ENCODE results near the gene CAB39.

The CAB39 gene

GRCh38 chr2:230821261-230821990, 108.8 kb downstream of the CAB39 start:
- DNase-seq (ENCODE audit: low spot score): no peak

GRCh38 chr2:230821991-230822520, 109.4 kb downstream of the CAB39 start:
- no peak for DNase-seq (ENCODE audit: low spot score)

GRCh38 chr2:230823264-230823964, 110.8 kb downstream of the CAB39 start:
- no peak for DNase-seq (ENCODE audit: low spot score)

GRCh38 chr2:230824406-230824978, 111.8 kb downstream of the CAB39 start:
- peak; percentile 88 for DNase-seq (ENCODE audit: low spot score)

GRCh38 chr2:230825354-230825753, 112.7 kb downstream of the CAB39 start:
- DNase-seq (ENCODE audit: low spot score): no peak

GRCh38 chr2:230827774-230828271, 115.2 kb downstream of the CAB39 start:
- no peak for DNase-seq (ENCODE audit: low spot score)

GRCh38 chr2:230828272-230828961, 115.8 kb downstream of the CAB39 start:
- peak; percentile 18 for DNase-seq (ENCODE audit: low spot score)

GRCh38 chr2:230829293-230829692, 116.7 kb downstream of the CAB39 start:
- no peak for DNase-seq (ENCODE audit: low spot score)

- DNase-seq (ENCODE audit: low spot score): no peak
Measured at GRCh38 chr2:230829959-230830358, 117.3 kb downstream of the CAB39 start.

- no peak for DNase-seq (ENCODE audit: low spot score)
Measured at GRCh38 chr2:230830428-230830827, 117.8 kb downstream of the CAB39 start.

GRCh38 chr2:230840301-230840700, 127.7 kb downstream of the CAB39 start:
- DNase-seq (ENCODE audit: low spot score): no peak

- no peak for DNase-seq (ENCODE audit: low spot score)
Measured at GRCh38 chr2:230842473-230842872, 129.8 kb downstream of the CAB39 start.

GRCh38 chr2:230843132-230843531, 130.5 kb downstream of the CAB39 start:
- DNase-seq (ENCODE audit: low spot score): no peak

GRCh38 chr2:230846360-230846759, 133.7 kb downstream of the CAB39 start:
- DNase-seq (ENCODE audit: low spot score): no peak

GRCh38 chr2:230847883-230848388, 135.3 kb downstream of the CAB39 start:
- peak; percentile 95 for DNase-seq (ENCODE audit: low spot score)

GRCh38 chr2:230849633-230850357, 137.2 kb downstream of the CAB39 start:
- peak; percentile 69 for DNase-seq (ENCODE audit: low spot score)

- no peak for DNase-seq (ENCODE audit: low spot score)
Measured at GRCh38 chr2:230850358-230850658, 137.7 kb downstream of the CAB39 start.

- no peak for DNase-seq (ENCODE audit: low spot score)
Measured at GRCh38 chr2:230852113-230852512, 139.5 kb downstream of the CAB39 start.

- no peak for DNase-seq (ENCODE audit: low spot score)
Measured at GRCh38 chr2:230861552-230862255, 149.1 kb downstream of the CAB39 start.

GRCh38 chr2:230862292-230862691, 149.7 kb downstream of the CAB39 start:
- DNase-seq (ENCODE audit: low spot score): no peak

GRCh38 chr2:230863031-230863430, 150.4 kb downstream of the CAB39 start:
- DNase-seq (ENCODE audit: low spot score): no peak
